ENCODE measurements around the gene SH3RF3.

- TF ChIP-seq YY1 (IDR thresholded peaks at IDR 0.05; ENCODE audit: insufficient read depth, insufficient read length) (no peak), ZNF274 (IDR thresholded peaks at IDR 0.05; ENCODE audit: low read depth, low read length) (no peak), SUZ12 (IDR thresholded peaks at IDR 0.05; ENCODE audit: extremely low read depth, insufficient read depth, insufficient read length) (no peak)
Measured at GRCh38 chr2:109304242-109304641, 175.2 kb downstream of the SH3RF3 start.

All from NT2/D1 (cell line).